Endothelial cell of umbilical vein (primary cell): ENCODE data around the gene KRT71. TPM values are rescaled to one million over a fixed set of nuclear protein-coding genes. Genes with fewer than 3 reads are reported as not detected.

Source experiments
- BruUV-seq: library from RNA; stranded (reverse); fragments of 400-500 nt; replicated peaks from 2 replicates; lab custom pipeline; 2021; lab: Mats Ljungman, UMichigan
- CTCF ChIA-PET: fragments of 300-600, 350-600 bp; sonication (Branson Sonifier 250); formaldehyde crosslinking; loops from one replicate; lab custom pipeline; 2021; ENCODE audit warnings: antibody characterized with exemption, inconsistent platforms; lab: Charles Lee
- POLR2A ChIA-PET: fragments of 300-600, 350-600 bp; sonication (Branson Sonifier 250); formaldehyde crosslinking; loops from one replicate; lab custom pipeline; 2021; ENCODE audit warnings: antibody characterized with exemption, inconsistent platforms; lab: Charles Lee
- DNase-seq: peaks from one replicate; pipeline ENCODE4 v3.0.0-alpha.2; 2011; ENCODE audit warnings: low read depth, low spot score
- FAIRE-seq: peaks from 2 replicates; lab custom pipeline; 2011; peaks lifted over from hg19 to GRCh38; lab: Jason Lieb, UNC
- H2AFZ ChIP-seq: 2 replicates; pipeline ENCODE4 v1.6.0; 2012; ENCODE audit warnings: low read depth, low read length, control low read depth, inconsistent platforms
- H3K27ac ChIP-seq: 2 replicates; pipeline ENCODE4 v1.5.1; 2011; ENCODE audit warnings: low read depth, mild to moderate bottlenecking, control low read depth, low read length, moderate library complexity; ENCODE audit not compliant: insufficient read depth
- H3K27me3 ChIP-seq, 2 experiments: 2 replicates each; pipeline versions ENCODE4 v1.6.0 to v1.6.1; 2011; ENCODE audit warnings: low read length in 2 of 2, mixed read lengths in 1 of 2; ENCODE audit not compliant: control insufficient read depth in 2 of 2, insufficient read depth in 2 of 2
- H3K36me3 ChIP-seq, 2 experiments: 2 replicates in 1 of 2; 3 replicates in 1 of 2; pipeline ENCODE4 v1.5.1; 2011; ENCODE audit warnings: low read length in 2 of 2, mild to moderate bottlenecking in 1 of 2, moderate library complexity in 1 of 2; ENCODE audit not compliant: control insufficient read depth in 2 of 2, insufficient read depth in 2 of 2; ENCODE audit errors: extremely low read depth in 1 of 2
- H3K4me1 ChIP-seq: 3 replicates; pipeline ENCODE4 v1.5.1; 2011; ENCODE audit warnings: mild to moderate bottlenecking, low read length; ENCODE audit not compliant: control insufficient read depth, insufficient read depth; ENCODE audit errors: extremely low read depth
- H3K4me2 ChIP-seq: 2 replicates; pipeline ENCODE4 v1.6.1; 2011; ENCODE audit warnings: low read length, control low read depth, mixed read lengths; ENCODE audit not compliant: insufficient read depth
- H3K4me3 ChIP-seq, 3 experiments: fragments of 200-600 bp in 1 of 3; sonication (generic), shearing (Covaris generic) in 1 of 3; replicated peaks in 1 of 3; 2 replicates each; pipeline ENCODE4 v1.5.1; 2011 to 2016; ENCODE audit warnings: control low read depth in 3 of 3, low read length in 3 of 3, mild to moderate bottlenecking in 2 of 3, inconsistent platforms in 1 of 3, low read depth in 1 of 3, moderate library complexity in 1 of 3; ENCODE audit not compliant: insufficient read depth in 1 of 3
- H3K79me2 ChIP-seq: 2 replicates; pipeline ENCODE4 v1.6.0; 2012; ENCODE audit warnings: low read length, inconsistent platforms; ENCODE audit not compliant: control insufficient read depth, insufficient read depth
- H3K9ac ChIP-seq: replicated peaks from 2 replicates; pipeline ENCODE3; 2011; ENCODE audit warnings: low read length, control low read depth; ENCODE audit not compliant: insufficient read depth; ENCODE audit errors: extremely low read depth
- H3K9me1 ChIP-seq: replicated peaks from 3 replicates; pipeline ENCODE4 v1.6.0; 2011; ENCODE audit warnings: mild to moderate bottlenecking, low read length; ENCODE audit not compliant: control insufficient read depth, insufficient read depth; ENCODE audit errors: extremely low read depth
- H3K9me3 ChIP-seq: replicated peaks from 2 replicates; pipeline ENCODE4 v1.5.1; 2012; ENCODE audit warnings: low read length, inconsistent platforms; ENCODE audit not compliant: control insufficient read depth, insufficient read depth
- H4K20me1 ChIP-seq: replicated peaks from 2 replicates; pipeline ENCODE3; 2011; ENCODE audit warnings: mild to moderate bottlenecking, low read length; ENCODE audit not compliant: control insufficient read depth, insufficient read depth; ENCODE audit errors: extremely low read depth
- CTCF ChIP-seq, 2 donors: IDR thresholded peaks; 1 replicate in 1 of 2; 2 replicates in 1 of 2; pipeline ENCODE4 v1.5.1; 2011; ENCODE audit warnings: low read length in 2 of 2, mild to moderate bottlenecking in 2 of 2, moderate library complexity in 2 of 2, control low read depth in 1 of 2, inconsistent platforms in 1 of 2, low read depth in 1 of 2; ENCODE audit not compliant: insufficient read depth in 1 of 2; ENCODE audit errors: extremely low read depth in 1 of 2
- EZH2 ChIP-seq: IDR thresholded peaks from 2 replicates; pipeline ENCODE4 v1.6.1; 2012; ENCODE audit warnings: borderline replicate concordance, low read depth, mild to moderate bottlenecking, moderate library complexity, low read length, inconsistent platforms; ENCODE audit not compliant: severe bottlenecking
- FOS ChIP-seq: IDR thresholded peaks from 2 replicates; pipeline ENCODE4 v1.6.1; 2011; ENCODE audit warnings: mild to moderate bottlenecking, low read length, moderate library complexity, borderline replicate concordance; ENCODE audit not compliant: insufficient read depth
- GATA2 ChIP-seq: IDR thresholded peaks from 2 replicates; pipeline ENCODE4 v1.7.0; 2011; ENCODE audit warnings: low read depth, mild to moderate bottlenecking, moderate library complexity, mixed read lengths, low read length; ENCODE audit not compliant: insufficient read length, insufficient read depth
- JUN ChIP-seq: IDR thresholded peaks from 2 replicates; pipeline ENCODE4 v1.6.1; 2011; ENCODE audit warnings: borderline replicate concordance, low read depth; ENCODE audit not compliant: insufficient read length, insufficient read depth
- MYC ChIP-seq: IDR thresholded peaks from one replicate; pipeline ENCODE4 v1.6.1; 2011; ENCODE audit warnings: mild to moderate bottlenecking, low read depth, low read length
- POLR2A ChIP-seq: IDR thresholded peaks from 2 replicates; pipeline ENCODE4 v1.6.1; 2012; ENCODE audit warnings: low read depth, mild to moderate bottlenecking, control low read depth, low read length
- POLR2AphosphoS5 ChIP-seq: IDR thresholded peaks from 2 replicates; pipeline ENCODE4 v1.6.1; 2012; ENCODE audit warnings: low read depth, mild to moderate bottlenecking, control low read depth, low read length, moderate library complexity; ENCODE audit not compliant: insufficient read depth
- dilution Hi-C: fragments of 300-500 bp; cut with MboI; formaldehyde crosslinking; loops from one replicate; pipeline ENCODE4 v1.15.0; 2019; ENCODE audit warnings: low sequenced_read_pairs; ENCODE audit not compliant: extremely low pct_ligation_motif_present
- intact Hi-C: fragments of 100-400 bp; cut with micrococcal nuclease; formaldehyde crosslinking; loops from one replicate; pipeline ENCODE4 v1.10.0; 2022
- polyA plus RNA-seq, 4 experiments: library from polyadenylated mRNA; depleted of rRNA in 3 of 4; stranded (reverse) in 3 of 4; unstranded in 1 of 4; fragments of >200 nt; gene quantifications; 2 replicates each; pipeline versions ENCODE4 v1.2.1 to v1.2.3, GENCODE V29; 2011 to 2012; ENCODE audit warnings: missing spikeins in 1 of 4
- total RNA-seq: library from RNA; stranded (reverse); gene quantifications from 2 replicates; pipeline ENCODE4 v1.2.3, GENCODE V29; 2021
- TF ChIP-seq, protein P1 (sequence below): IDR thresholded peaks from 2 replicates; pipeline ENCODE4 v1.6.1; 2011; ENCODE audit not compliant: insufficient read depth, insufficient read length

Gene KRT71
- total and polyA plus RNA-seq, 2 donors (not counting 3 experiments of a cell fraction or from before 2014, with no cell fraction given) = not detected

GRCh38 chr12:52515319-52515646, 37.7 kb downstream of the KRT71 start:
- Histone ChIP-seq H3K4me2 (no peak overlapping the region), H3K27me3 (no peaks in the 10 kb centered on the region), H2AFZ (no peak overlapping the region), H4K20me1 (no peaks in the 10 kb centered on the region), H3K9me3 (no peaks in the 10 kb centered on the region), H3K27ac (no peak overlapping the region), H3K9ac (no peak overlapping the region), H3K79me2 (no peaks in the 10 kb centered on the region), H3K4me3 (no peak overlapping the region), H3K36me3 (no peaks in the 10 kb centered on the region), H3K9me1 (no peaks in the 10 kb centered on the region), H3K4me1 (no peaks in the 10 kb centered on the region)
- DNase-seq = no peak
- BruUV-seq = no TSS peak
- intact Hi-C loops = no loop called here
- FAIRE-seq = no peak
- POLR2A ChIA-PET = no interaction called here
- CTCF ChIA-PET = interaction anchor here (1.4 kb wide), 1 partner anchor 350 kb away, joined by 3 read pairs; no protein-coding TSS in a partner anchor
- dilution Hi-C loops = no loop called here
- TF ChIP-seq FOS = no peak
- TF ChIP-seq POLR2A = no peak
- TF ChIP-seq CTCF (IDR thresholded peaks at IDR 0.05; ENCODE audit: extremely low read depth in 1 of 2, insufficient read depth in 1 of 2, low read depth in 1 of 2, low read length in 2 of 2) = no peak

DNA sequence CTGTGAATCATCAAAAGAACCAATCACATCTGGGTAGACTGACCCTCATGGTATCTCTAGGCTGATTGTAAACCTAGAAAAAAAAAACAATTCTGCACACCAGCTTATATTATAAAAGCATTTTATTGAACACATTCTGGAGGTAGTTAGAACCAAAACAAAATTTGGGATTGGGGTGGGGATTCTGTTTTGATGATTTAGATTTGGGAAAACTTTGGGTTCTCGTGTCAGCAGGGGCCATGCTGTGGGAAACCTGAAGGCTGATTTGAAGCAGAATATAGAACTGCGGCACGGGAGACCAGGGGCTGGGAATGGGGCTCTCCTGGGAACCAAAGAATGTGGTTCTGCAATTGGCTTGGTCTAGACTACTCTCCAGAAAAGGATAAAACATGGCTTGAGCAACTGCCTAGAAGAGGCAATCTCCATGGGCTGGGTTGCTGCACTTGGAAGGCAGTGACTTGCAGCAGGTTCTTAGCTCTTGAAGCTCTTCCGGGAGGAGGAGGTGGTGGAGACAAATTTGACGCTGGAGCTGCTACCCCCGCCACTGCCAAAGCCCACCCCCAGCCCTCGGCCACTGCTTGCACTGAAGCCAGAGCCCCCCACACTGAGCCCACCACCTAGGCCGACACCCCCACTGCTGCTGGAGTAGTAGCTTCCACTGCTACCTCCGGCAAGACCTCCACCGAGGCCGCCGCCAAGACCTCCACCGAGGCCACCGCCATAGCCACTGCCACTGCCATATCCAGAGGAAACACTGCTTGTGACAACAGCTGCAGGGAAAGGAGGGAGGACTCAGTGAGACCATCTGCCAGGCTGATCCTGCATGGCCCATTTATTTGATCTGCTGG, 38.2 kb downstream of the KRT71 start:
- no peak overlapping the region for H3K4me2 ChIP-seq
- intact Hi-C loops (no loop called here), dilution Hi-C loops (no loop called here)
- ChIA-PET POLR2A (no interaction called here), CTCF (interaction anchor here (1.4 kb wide), 1 partner anchor 351 kb away, joined by 3 read pairs; no protein-coding TSS in a partner anchor)
- H4K20me1 ChIP-seq = no peaks in the 10 kb centered on the region
- no peak overlapping the region for H2AFZ ChIP-seq
- no peak for FAIRE-seq
- TF ChIP-seq POLR2AphosphoS5 (no peak), POLR2A (no peak), GATA2 (no peak), MYC (no peak), CTCF (IDR thresholded peaks at IDR 0.05; ENCODE audit: extremely low read depth in 1 of 2, insufficient read depth in 1 of 2, low read depth in 1 of 2, low read length in 2 of 2) (no peak), FOS (no peak), EZH2 (no peak), JUN (no peak)
- TF ChIP-seq, protein P1, sequence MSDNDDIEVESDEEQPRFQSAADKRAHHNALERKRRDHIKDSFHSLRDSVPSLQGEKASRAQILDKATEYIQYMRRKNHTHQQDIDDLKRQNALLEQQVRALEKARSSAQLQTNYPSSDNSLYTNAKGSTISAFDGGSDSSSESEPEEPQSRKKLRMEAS = no peak
- no peak overlapping the region for H3K4me3 ChIP-seq
- DNase-seq = no peak
- no peak overlapping the region for H3K9ac ChIP-seq
- no peaks in the 10 kb centered on the region for H3K27me3 ChIP-seq
- no TSS peak for BruUV-seq
- H3K79me2 ChIP-seq = no peaks in the 10 kb centered on the region
- H3K9me1 ChIP-seq = no peaks in the 10 kb centered on the region
- H3K4me1 ChIP-seq = no peaks in the 10 kb centered on the region
- no peak overlapping the region for H3K27ac ChIP-seq
- H3K36me3 ChIP-seq = no peaks in the 10 kb centered on the region
- H3K9me3 ChIP-seq = no peaks in the 10 kb centered on the region
